Muscle layer of duodenum (tissue), 2 donors: Measurements from ENCODE around the gene PAFAH1B2.
"Not testable (repeated sequence)": the region's sequence is repeated elsewhere in the genome, so short reads cannot be mapped to it uniquely, and the experiment has no call there.

ENCODE experiments used
- H3K27ac ChIP-seq: one replicate; pipeline ENCODE4 v1.7.0; 2013; ENCODE audit warnings: mild to moderate bottlenecking, low read length
- H3K27me3 ChIP-seq: one replicate; pipeline ENCODE4 v1.7.0; 2013; ENCODE audit warnings: low read depth, mild to moderate bottlenecking, control low read depth, low read length
- H3K36me3 ChIP-seq, 2 donors: one replicate each; pipeline ENCODE4 v1.7.0; 2013; ENCODE audit warnings: low read length in 2 of 2, control low read depth in 1 of 2, mild to moderate bottlenecking in 1 of 2; ENCODE audit not compliant: insufficient read depth in 2 of 2, control insufficient read depth in 1 of 2
- H3K4me1 ChIP-seq, 2 donors: one replicate each; pipeline ENCODE4 v1.7.0; 2013; ENCODE audit warnings: low read length in 2 of 2, mild to moderate bottlenecking in 2 of 2, control low read depth in 1 of 2, moderate library complexity in 1 of 2; ENCODE audit not compliant: insufficient read depth in 2 of 2, control insufficient read depth in 1 of 2
- H3K4me3 ChIP-seq, 2 donors: one replicate each; pipeline ENCODE4 v1.7.0; 2013; ENCODE audit warnings: low read length in 2 of 2, low read depth in 1 of 2, mild to moderate bottlenecking in 1 of 2
- H3K9me3 ChIP-seq, 2 donors: one replicate each; pipeline ENCODE4 v1.7.0; 2013; ENCODE audit warnings: low read length in 2 of 2, control low read depth in 1 of 2, mild to moderate bottlenecking in 1 of 2; ENCODE audit not compliant: control insufficient read depth in 1 of 2
- donor health status: healthy.

The PAFAH1B2 gene

GRCh38 chr11:117107701-117108590 lies 36.1 kb upstream of the PAFAH1B2 start:
- Histone ChIP-seq H3K9me3 (no peaks in the 10 kb centered on the region), H3K4me1 (no peaks in the 10 kb centered on the region), H3K27me3 (no peaks in the 10 kb centered on the region), H3K4me3 (no peak overlapping the region), H3K27ac (no peak overlapping the region), H3K36me3 (no peaks in the 10 kb centered on the region)

- Histone ChIP-seq H3K9me3 (no peaks in the 10 kb centered on the region), H3K4me1 (no peaks in the 10 kb centered on the region), H3K27ac (no peak overlapping the region), H3K27me3 (no peaks in the 10 kb centered on the region), H3K36me3 (no peaks in the 10 kb centered on the region), H3K4me3 (no peak overlapping the region)
Measured at GRCh38 chr11:117110294-117110950, 33.7 kb upstream of the PAFAH1B2 start.

- not testable (repeated sequence) for H3K36me3 ChIP-seq, H3K4me3 ChIP-seq, H3K4me1 ChIP-seq, H3K9me3 ChIP-seq, H3K27ac ChIP-seq, H3K27me3 ChIP-seq
Measured at GRCh38 chr11:117112497-117112896, 31.6 kb upstream of the PAFAH1B2 start.

- H3K4me1 ChIP-seq, H3K27me3 ChIP-seq: not testable (repeated sequence)
Measured at GRCh38 chr11:117112939-117113338, 31.1 kb upstream of the PAFAH1B2 start.

GRCh38 chr11:117117681-117118080 lies 26.4 kb upstream of the PAFAH1B2 start:
- Histone ChIP-seq H3K4me1 (no peaks in the 10 kb centered on the region), H3K9me3 (no peaks in the 10 kb centered on the region), H3K27ac (no peak overlapping the region), H3K36me3 (no peaks in the 10 kb centered on the region), H3K4me3 (no peak overlapping the region), H3K27me3 (no peaks in the 10 kb centered on the region)

More at GRCh38 chr11:117112939-117113338, 31.1 kb upstream of the PAFAH1B2 start:
- H3K9me3 ChIP-seq, H3K27ac ChIP-seq, H3K4me3 ChIP-seq, H3K36me3 ChIP-seq: not testable (repeated sequence)

- Histone ChIP-seq H3K36me3 (no peaks in the 10 kb centered on the region), H3K4me1 (no peaks in the 10 kb centered on the region), H3K4me3 (no peak overlapping the region), H3K27ac (no peak overlapping the region), H3K9me3 (no peaks in the 10 kb centered on the region), H3K27me3 (no peaks in the 10 kb centered on the region)
Measured at GRCh38 chr11:117121176-117121575, 22.9 kb upstream of the PAFAH1B2 start.

GRCh38 chr11:117122556-117122955 lies 21.5 kb upstream of the PAFAH1B2 start:
- no peaks in the 10 kb centered on the region for H3K27me3 ChIP-seq
- no peak overlapping the region for H3K4me3 ChIP-seq
- H3K36me3 ChIP-seq, result no peaks in the 10 kb centered on the region
- no peaks in the 10 kb centered on the region for H3K9me3 ChIP-seq
- H3K27ac ChIP-seq, result no peak overlapping the region
- H3K4me1 ChIP-seq, result no peaks in the 10 kb centered on the region

GRCh38 chr11:117126223-117126965 lies 17.7 kb upstream of the PAFAH1B2 start:
- Histone ChIP-seq H3K36me3 (no peaks in the 10 kb centered on the region), H3K27me3 (no peaks in the 10 kb centered on the region), H3K27ac (no peak overlapping the region), H3K4me1 (no peaks in the 10 kb centered on the region), H3K4me3 (no peak overlapping the region), H3K9me3 (no peaks in the 10 kb centered on the region)

GRCh38 chr11:117127171-117127901 lies 16.8 kb upstream of the PAFAH1B2 start:
- Histone ChIP-seq H3K4me3 (no peak overlapping the region), H3K27ac (no peak overlapping the region)

GRCh38 chr11:117128289-117128688 lies 15.8 kb upstream of the PAFAH1B2 start:
- Histone ChIP-seq H3K4me1 (no peaks in the 10 kb centered on the region), H3K27me3 (no peaks in the 10 kb centered on the region), H3K9me3 (no peaks in the 10 kb centered on the region), H3K27ac (no peak overlapping the region), H3K36me3 (no peaks in the 10 kb centered on the region), H3K4me3 (no peak overlapping the region)

More at GRCh38 chr11:117127171-117127901, 16.8 kb upstream of the PAFAH1B2 start:
- H3K27me3 ChIP-seq, result no peaks in the 10 kb centered on the region
- H3K4me1 ChIP-seq, result no peaks in the 10 kb centered on the region
- no peaks in the 10 kb centered on the region for H3K36me3 ChIP-seq
- no peaks in the 10 kb centered on the region for H3K9me3 ChIP-seq

GRCh38 chr11:117130396-117130795 lies 13.7 kb upstream of the PAFAH1B2 start:
- H3K4me3 ChIP-seq, H3K9me3 ChIP-seq, H3K27ac ChIP-seq, H3K36me3 ChIP-seq, H3K27me3 ChIP-seq, H3K4me1 ChIP-seq: not testable (repeated sequence)
